NCI-H1930 (cell line): ENCODE data around the gene MMADHC.

ENCODE experiments used
- DNase-seq, 2 experiments: peaks; one replicate each; lab custom pipeline; 2025; lab: John Stamatoyannopoulos, UW

MMADHC gene

GRCh38 chr2:149556452-149556851 lies 31.1 kb downstream of the MMADHC start:
- DNase-seq: no peak

DNA sequence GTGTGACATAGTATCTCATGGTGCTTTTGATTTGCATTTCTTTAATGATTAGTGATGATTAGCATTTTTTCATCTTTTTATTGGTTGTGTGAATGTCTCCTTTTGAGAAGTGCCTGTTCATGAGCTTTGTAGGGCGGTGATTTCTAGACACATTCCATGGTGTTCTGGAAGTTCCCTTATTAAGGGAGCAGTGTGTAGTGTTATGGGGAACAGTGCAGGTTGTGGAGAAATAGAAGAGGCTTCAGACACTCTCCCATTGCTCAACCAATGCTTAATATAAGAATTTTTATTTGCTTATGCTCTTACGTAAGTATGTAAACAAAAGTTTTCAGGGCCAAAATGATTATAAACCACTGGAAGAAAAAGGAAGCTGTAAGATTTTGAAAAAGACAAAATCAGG lies 34.7 kb downstream of the MMADHC start:
- no peak for DNase-seq

DNA sequence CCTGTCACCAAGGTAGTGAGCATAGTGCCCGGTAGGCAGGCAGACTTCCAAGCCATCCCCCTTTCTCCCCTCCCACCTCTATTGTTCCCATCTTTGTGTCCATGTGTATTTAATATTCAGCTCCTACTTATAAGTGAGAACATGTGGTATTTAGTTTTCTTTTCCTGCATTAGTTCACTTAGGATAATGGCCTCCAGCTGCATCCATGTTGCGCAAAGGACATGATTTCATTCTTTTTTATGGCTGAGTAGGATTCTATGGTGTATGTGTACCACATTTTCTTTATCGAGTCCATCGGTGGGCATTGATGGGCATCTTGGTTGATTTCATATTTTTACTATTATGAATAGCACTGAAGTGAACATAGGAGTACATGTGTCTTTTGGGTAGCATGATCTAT lies 35.3 kb downstream of the MMADHC start:
- no peak for DNase-seq

DNA sequence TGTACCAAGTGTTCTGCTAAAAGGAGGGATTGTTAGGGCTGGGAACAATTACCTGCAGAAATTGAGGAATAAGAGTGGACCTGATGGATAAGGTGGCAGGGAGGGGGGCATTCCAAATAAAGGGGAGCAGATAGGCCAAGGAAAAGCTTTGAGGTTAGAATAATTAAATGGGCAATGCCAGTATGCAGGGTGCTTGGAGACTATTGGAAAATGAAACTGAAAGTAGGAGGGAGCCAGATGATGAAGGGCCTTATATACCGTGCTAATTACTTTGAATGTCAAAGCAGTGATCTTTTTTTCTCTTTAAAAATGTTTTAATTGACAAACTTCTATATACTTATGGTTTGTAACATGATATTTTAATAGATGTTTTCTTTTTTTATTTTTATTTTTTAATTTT lies 42.9 kb downstream of the MMADHC start:
- no peak for DNase-seq

DNA sequence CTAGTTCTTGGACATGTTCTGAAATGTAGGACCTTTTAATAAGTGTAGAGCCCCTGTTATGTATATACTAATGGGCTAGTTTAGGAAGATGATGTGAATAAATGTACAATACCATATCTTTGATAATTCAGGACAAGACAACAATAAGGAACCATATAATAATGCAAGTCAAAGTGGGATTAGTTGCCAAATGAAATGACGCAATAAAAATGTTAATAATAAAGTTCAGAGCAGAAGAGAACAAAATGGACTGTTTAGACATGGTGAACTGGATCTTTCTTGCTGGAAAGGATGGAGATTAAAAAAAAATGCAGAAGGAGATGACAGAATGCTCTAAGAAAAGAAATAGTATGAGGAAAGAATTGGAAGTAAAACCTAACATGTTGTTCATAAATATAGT lies 43.7 kb downstream of the MMADHC start:
- no peak for DNase-seq

GRCh38 chr2:149540138-149540537 lies 47.4 kb downstream of the MMADHC start:
- DNase-seq: no peak

DNA sequence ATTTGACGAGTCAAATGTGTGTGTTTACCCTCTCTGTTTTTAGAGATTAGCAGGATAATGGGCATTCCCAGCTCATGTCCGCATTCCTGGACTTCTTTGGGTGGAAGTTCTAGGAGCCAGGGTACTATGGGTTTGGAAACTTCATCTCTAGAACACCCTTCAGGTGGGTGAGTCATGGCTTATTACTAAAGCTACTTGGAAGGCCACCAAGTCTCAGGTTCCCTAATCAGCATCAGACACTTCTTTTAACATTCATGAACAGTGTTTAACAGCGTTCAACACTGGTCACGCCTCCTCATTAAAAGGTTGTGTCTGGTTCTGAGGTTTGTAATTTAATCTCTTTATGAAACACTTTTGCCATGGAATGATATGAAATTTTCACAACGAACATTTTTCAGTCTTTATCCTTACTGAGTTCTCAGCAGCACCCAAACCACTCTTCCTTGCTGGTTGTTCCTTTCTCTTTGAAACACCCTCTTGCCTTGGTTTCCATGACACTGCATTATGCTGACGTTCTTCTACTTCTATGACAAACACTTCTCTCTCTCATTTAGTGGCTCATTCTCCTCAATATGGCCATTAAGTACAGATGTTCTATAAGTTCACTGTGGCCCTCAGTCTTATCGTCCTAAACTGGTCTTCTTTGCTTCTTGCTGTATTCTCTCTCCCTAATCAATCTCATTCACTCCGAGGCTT lies 49.3 kb downstream of the MMADHC start:
- DNase-seq: no peak

- DNase-seq: no peak
These were observed 50.4 kb downstream of the MMADHC start for GRCh38 chr2:149537092-149537726.

- DNase-seq: no peak
These were observed 50.9 kb downstream of the MMADHC start for GRCh38 chr2:149536649-149537048.

DNA sequence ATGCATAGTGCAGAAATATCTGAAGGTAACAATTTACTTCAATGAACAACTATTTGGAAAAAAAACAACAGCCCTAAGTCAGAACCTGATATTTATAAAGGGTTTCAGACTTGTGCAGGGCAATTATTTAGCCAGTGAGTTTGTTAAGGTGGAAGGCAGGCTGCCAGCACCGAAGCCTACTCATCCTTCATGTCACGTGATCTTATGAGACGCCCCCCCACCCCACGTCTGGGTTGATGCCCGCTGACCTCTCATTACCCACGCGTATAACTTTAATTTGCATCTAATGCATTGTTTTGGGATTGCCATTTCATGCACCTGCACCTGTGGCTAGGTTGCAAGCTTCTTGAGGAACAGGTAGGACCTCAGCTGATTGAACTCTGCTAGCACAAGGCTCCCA lies 52.9 kb downstream of the MMADHC start:
- DNase-seq: no peak

DNA sequence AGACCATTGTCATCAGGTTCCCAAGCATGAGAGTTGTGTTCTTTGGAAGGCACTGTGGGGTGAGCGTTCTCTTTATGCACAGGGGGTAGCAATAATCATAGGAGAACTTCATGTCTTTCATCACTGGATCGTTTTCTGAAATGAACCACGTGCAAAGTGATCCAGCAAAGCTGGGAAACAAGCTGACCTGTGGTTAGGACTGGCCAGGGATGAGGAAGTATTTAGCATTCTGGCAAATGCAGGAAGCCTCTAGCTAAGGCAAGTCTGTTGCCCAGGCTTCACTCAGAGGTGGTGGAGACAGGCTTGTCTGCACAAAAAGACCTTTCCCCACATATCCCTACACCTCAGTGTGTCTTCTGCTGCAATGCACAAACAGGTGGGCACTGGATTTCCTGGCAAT lies 58.6 kb downstream of the MMADHC start:
- DNase-seq: no peak

GRCh38 chr2:149527998-149528755 lies 59.4 kb downstream of the MMADHC start:
- no peak for DNase-seq

GRCh38 chr2:149526689-149527088 lies 60.9 kb downstream of the MMADHC start:
- DNase-seq: no peak

DNA sequence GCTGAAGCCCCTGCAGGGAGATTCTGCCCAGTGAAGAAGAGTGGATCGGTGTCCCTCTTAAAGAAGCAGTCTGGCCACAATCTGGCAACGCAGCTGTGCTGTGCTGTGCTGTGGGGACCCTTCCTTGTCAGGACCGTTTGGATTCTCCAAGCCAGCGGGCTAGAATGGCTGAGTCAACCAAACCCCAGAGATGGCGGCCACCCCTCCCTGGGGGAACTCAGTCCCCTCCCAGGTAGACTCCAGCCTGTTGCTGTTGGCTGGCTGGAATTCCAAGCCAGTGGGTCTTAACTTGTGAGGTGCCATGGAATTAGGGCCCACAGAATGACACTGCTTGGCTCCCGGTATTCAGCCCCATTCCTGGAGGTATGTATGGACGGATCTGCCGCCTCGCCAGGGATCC lies 62.3 kb downstream of the MMADHC start:
- no peak for DNase-seq
